ENCODE measurements around the gene ATP6V1B1. TPM values are rescaled to one million over a fixed set of nuclear protein-coding genes. Genes with fewer than 3 reads are reported as not detected.

The ATP6V1B1 gene
- total and polyA plus RNA-seq, 10 of the 15 experiments (the other 5 are each of a cell fraction or from before 2014, with no cell fraction given) = not detected

DNA sequence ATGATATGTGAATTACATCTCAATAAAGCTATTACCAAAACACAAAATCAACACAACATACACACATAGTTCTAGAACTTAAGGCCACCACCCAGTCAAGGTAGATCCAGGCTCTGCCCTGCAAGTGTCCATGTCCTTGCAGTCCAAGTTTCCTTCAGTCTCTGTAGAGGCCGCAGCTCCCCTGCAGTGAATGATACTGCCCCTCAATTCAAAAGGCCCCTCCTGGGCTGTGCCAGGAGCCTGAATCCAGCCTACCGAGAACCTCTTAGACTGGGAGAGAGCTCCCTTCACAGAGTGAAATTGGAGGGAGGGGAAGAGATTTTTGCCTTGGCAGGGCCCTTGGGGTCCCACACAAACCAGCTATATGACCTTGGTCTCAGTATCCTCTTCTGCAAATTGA is 42.5 kb upstream of the ATP6V1B1 start:
- no TSS peak for BruUV-seq (replicated peaks)
- in situ Hi-C loops (cut with MboI) (no loop called here), intact Hi-C loops (cut with micrococcal nuclease; ENCODE audit: unreplicated experiment) (no loop called here)
- 11% methylated on average over 2 of the region's 2 CpGs for WGBS (ENCODE audit: insufficient coverage, insufficient replicate concordance, low lambda C conversion rate, missing lambda C conversion rate)
- ChIA-PET RAD21 (ENCODE audit: unreplicated experiment) (no interaction called here), SMC1A (ENCODE audit: uncharacterized antibody, unreplicated experiment) (interaction anchor here (0.7 kb wide), 1 partner anchor 61 kb away, joined by 3 read pairs; no protein-coding TSS in a partner anchor), POLR2A (interaction anchor here (1.0 kb wide), 1 partner anchor 19 kb away, joined by 3 read pairs; no protein-coding TSS in a partner anchor), CTCF (no interaction called here)
- no peaks in the 10 kb centered on the region for H3K36me3 ChIP-seq (ENCODE audit: control insufficient read depth in 2 of 2, insufficient read depth in 2 of 2, low read length in 1 of 2)
- H3K9me3 ChIP-seq (replicated peaks; ENCODE audit: control insufficient read depth, insufficient read depth, low read length) = no peaks in the 10 kb centered on the region; the same call in 2 of the 3 replicates
- no peak overlapping the region for H3K9ac ChIP-seq (ENCODE audit: control insufficient read depth, insufficient read depth, low read length)
- no peaks in the 10 kb centered on the region for H3K4me1 ChIP-seq (ENCODE audit: control insufficient read depth, insufficient read depth, low read length)
- no peaks in the 10 kb centered on the region for H4K20me1 ChIP-seq (ENCODE audit: control insufficient read depth, insufficient read depth)
- no peak for FAIRE-seq
- no peak overlapping the region for H3K4me3 ChIP-seq
- H2AFZ ChIP-seq (ENCODE audit: control insufficient read depth, low read depth, low read length) = no peak overlapping the region
- no peaks in the 10 kb centered on the region for H3K79me2 ChIP-seq (ENCODE audit: control insufficient read depth, insufficient read depth, low read length)
- no peak for ATAC-seq
- no peak overlapping the region for H3K4me2 ChIP-seq (ENCODE audit: control insufficient read depth, insufficient read depth)
- H3K27ac ChIP-seq (ENCODE audit: control insufficient read depth, insufficient read depth) = no peak overlapping the region
- peaks cover 31% of the 10 kb centered on the region in 2 experiments for H3K27me3 ChIP-seq (replicated peaks in 1 of 2; ENCODE audit: control insufficient read depth in 2 of 2, insufficient read depth in 2 of 2, low read length in 1 of 2)
- DNase-seq (ENCODE audit: low read depth, low spot score) = no peak
- TF ChIP-seq, protein P1, sequence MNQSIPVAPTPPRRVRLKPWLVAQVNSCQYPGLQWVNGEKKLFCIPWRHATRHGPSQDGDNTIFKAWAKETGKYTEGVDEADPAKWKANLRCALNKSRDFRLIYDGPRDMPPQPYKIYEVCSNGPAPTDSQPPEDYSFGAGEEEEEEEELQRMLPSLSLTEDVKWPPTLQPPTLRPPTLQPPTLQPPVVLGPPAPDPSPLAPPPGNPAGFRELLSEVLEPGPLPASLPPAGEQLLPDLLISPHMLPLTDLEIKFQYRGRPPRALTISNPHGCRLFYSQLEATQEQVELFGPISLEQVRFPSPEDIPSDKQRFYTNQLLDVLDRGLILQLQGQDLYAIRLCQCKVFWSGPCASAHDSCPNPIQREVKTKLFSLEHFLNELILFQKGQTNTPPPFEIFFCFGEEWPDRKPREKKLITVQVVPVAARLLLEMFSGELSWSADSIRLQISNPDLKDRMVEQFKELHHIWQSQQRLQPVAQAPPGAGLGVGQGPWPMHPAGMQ (IDR thresholded peaks at IDR 0.05; ENCODE audit: borderline replicate concordance) = no peak
- TF ChIP-seq TARDBP (IDR thresholded peaks at IDR 0.05; ENCODE audit: borderline replicate concordance) (no peak), MEF2A (IDR thresholded peaks at IDR 0.05; ENCODE audit: insufficient read depth, low read depth, low read length) (no peak), MYC (IDR thresholded peaks at IDR 0.05; ENCODE audit: insufficient read depth, insufficient read length, insufficient replicate concordance, low read length, severe bottlenecking) (no peak), CEBPB (IDR thresholded peaks at IDR 0.05; ENCODE audit: borderline replicate concordance in 1 of 2, low read depth in 2 of 2, low read length in 2 of 2) (no peak)

DNA sequence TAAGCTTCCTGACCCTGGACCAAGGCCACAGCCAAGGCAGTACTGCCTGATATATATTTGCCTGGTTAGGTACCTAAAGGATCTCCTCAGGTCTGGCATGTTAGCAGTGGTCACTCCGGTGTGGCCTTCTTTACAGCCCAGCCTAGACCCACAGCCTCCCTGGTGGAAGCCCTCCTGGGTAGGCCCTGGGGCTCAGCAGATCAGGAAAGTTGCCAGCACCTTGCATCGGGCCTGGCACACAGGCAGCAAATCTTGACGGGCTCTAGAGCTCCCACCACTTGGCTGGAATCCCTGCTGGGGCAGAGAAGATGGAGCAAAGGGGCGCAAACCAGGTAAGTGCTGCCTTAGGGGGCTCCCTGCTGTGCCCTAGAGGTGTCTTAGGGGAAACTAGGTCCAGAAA is 40.9 kb upstream of the ATP6V1B1 start:
- Histone ChIP-seq H3K4me2 (ENCODE audit: control insufficient read depth, insufficient read depth) (no peak overlapping the region), H3K4me3 (no peak overlapping the region), H3K27ac (ENCODE audit: control insufficient read depth, insufficient read depth) (no peak overlapping the region), H3K9ac (ENCODE audit: control insufficient read depth, insufficient read depth, low read length) (no peak overlapping the region), H3K4me1 (ENCODE audit: control insufficient read depth, insufficient read depth, low read length) (no peaks in the 10 kb centered on the region), H4K20me1 (ENCODE audit: control insufficient read depth, insufficient read depth) (no peaks in the 10 kb centered on the region), H3K36me3 (ENCODE audit: control insufficient read depth in 2 of 2, insufficient read depth in 2 of 2, low read length in 1 of 2) (no peaks in the 10 kb centered on the region), H3K79me2 (ENCODE audit: control insufficient read depth, insufficient read depth, low read length) (no peaks in the 10 kb centered on the region), H2AFZ (ENCODE audit: control insufficient read depth, low read depth, low read length) (no peak overlapping the region), H3K27me3 (replicated peaks in 1 of 2; ENCODE audit: control insufficient read depth in 2 of 2, insufficient read depth in 2 of 2, low read length in 1 of 2) (peaks cover 31 to 36% of the 10 kb centered on the region in 2 experiments), H3K9me3 (replicated peaks; ENCODE audit: control insufficient read depth, insufficient read depth, low read length) (no peaks in the 10 kb centered on the region)
- intact Hi-C loops (cut with micrococcal nuclease; ENCODE audit: unreplicated experiment) (no loop called here), in situ Hi-C loops (cut with MboI) (no loop called here)
- 10% methylated on average over 4 of the region's 4 CpGs for WGBS (ENCODE audit: insufficient coverage, insufficient replicate concordance, low lambda C conversion rate, missing lambda C conversion rate)
- POLR2A ChIA-PET = no interaction called here
- CTCF ChIA-PET = interaction anchor here (0.6 kb wide), 1 partner anchor 25 kb away, joined by 3 read pairs; no protein-coding TSS in a partner anchor
- RAD21 ChIA-PET (ENCODE audit: unreplicated experiment) = no interaction called here
- ATAC-seq = no peak
- TF ChIP-seq POLR2AphosphoS2 (IDR thresholded peaks at IDR 0.05; ENCODE audit: low read depth, low read length) (no peak), NR2F1 (conservative IDR thresholded peaks at IDR 0.05) (no peak), JUND (IDR thresholded peaks at IDR 0.05; ENCODE audit: low read depth, low read length) (no peak), CREB1 (IDR thresholded peaks at IDR 0.05; ENCODE audit: low read depth) (no peak), POLR2AphosphoS5 (IDR thresholded peaks at IDR 0.05; ENCODE audit: low read length) (no peak), EGR1 (IDR thresholded peaks at IDR 0.05; ENCODE audit: borderline replicate concordance in 1 of 2, low read depth in 2 of 2, low read length in 2 of 2) (no peak), CBX3 (IDR thresholded peaks at IDR 0.05; ENCODE audit: borderline replicate concordance, low read depth) (no peak), RB1 (IDR thresholded peaks at IDR 0.05; ENCODE audit: borderline replicate concordance) (no peak), NR2C2 (IDR thresholded peaks at IDR 0.05; ENCODE audit: borderline replicate concordance, control insufficient read depth, insufficient read length, low read depth) (no peak), NBN (IDR thresholded peaks at IDR 0.05) (no peak), SP1 (IDR thresholded peaks at IDR 0.05; ENCODE audit: low read depth, low read length) (no peak), CREM (IDR thresholded peaks at IDR 0.05; ENCODE audit: low read depth) (no peak)
- TF ChIP-seq, protein P2, sequence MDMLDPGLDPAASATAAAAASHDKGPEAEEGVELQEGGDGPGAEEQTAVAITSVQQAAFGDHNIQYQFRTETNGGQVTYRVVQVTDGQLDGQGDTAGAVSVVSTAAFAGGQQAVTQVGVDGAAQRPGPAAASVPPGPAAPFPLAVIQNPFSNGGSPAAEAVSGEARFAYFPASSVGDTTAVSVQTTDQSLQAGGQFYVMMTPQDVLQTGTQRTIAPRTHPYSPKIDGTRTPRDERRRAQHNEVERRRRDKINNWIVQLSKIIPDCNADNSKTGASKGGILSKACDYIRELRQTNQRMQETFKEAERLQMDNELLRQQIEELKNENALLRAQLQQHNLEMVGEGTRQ (IDR thresholded peaks at IDR 0.05; ENCODE audit: borderline replicate concordance, low read depth, low read length) = no peak
- DNase-seq (ENCODE audit: low read depth, low spot score) = no peak
- SMC1A ChIA-PET (ENCODE audit: uncharacterized antibody, unreplicated experiment) = no interaction called here
- no TSS peak for BruUV-seq (replicated peaks)
- FAIRE-seq = no peak

Measured in GM12878 (cell line).